ENCODE measurements around the gene CMTM1.

DNA sequence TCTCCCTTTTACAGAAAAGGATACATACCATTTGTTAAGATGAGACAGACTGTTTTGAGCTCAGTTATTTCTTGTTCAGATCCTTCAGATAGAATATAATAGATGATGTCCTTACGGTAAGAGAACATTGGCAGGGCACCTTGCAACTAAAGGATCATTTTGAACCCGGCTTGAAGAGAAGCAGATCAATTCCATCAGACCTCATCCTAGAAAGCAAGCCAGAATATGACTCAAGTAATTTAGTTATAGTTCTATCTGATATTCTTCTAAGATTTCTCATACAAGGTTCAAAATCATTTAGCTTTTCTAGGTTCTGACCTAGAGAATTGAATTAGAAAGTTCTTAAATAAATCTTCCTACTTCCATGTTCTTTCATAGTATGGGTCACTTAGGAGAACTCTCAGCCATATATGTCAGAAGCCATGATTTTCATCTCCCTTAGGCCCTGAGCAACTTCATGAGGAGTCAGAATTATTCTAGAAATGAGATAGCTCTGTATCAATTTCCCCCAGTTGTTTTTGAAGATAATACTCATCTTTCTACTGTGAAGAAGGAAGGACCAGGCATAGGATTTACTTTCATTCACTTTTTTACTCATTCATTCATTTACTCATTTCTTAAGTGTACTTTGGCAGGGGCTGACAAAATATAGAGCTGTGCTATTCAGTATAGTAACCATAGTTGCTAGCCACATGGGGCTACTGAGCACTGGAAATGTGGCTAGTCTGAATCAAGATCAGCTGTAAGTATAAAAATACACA, 2.5 kb upstream of the CMTM1 start:
- TF ChIP-seq, protein P1, sequence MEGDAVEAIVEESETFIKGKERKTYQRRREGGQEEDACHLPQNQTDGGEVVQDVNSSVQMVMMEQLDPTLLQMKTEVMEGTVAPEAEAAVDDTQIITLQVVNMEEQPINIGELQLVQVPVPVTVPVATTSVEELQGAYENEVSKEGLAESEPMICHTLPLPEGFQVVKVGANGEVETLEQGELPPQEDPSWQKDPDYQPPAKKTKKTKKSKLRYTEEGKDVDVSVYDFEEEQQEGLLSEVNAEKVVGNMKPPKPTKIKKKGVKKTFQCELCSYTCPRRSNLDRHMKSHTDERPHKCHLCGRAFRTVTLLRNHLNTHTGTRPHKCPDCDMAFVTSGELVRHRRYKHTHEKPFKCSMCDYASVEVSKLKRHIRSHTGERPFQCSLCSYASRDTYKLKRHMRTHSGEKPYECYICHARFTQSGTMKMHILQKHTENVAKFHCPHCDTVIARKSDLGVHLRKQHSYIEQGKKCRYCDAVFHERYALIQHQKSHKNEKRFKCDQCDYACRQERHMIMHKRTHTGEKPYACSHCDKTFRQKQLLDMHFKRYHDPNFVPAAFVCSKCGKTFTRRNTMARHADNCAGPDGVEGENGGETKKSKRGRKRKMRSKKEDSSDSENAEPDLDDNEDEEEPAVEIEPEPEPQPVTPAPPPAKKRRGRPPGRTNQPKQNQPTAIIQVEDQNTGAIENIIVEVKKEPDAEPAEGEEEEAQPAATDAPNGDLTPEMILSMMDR (IDR thresholded peaks at IDR 0.05): no peak
- no peak for TF ChIP-seq POLR2A (IDR thresholded peaks at IDR 0.05)

All from right lobe of liver (tissue), 4 donors.